ENCODE results near the gene TNS1.

Gene TNS1

DNA sequence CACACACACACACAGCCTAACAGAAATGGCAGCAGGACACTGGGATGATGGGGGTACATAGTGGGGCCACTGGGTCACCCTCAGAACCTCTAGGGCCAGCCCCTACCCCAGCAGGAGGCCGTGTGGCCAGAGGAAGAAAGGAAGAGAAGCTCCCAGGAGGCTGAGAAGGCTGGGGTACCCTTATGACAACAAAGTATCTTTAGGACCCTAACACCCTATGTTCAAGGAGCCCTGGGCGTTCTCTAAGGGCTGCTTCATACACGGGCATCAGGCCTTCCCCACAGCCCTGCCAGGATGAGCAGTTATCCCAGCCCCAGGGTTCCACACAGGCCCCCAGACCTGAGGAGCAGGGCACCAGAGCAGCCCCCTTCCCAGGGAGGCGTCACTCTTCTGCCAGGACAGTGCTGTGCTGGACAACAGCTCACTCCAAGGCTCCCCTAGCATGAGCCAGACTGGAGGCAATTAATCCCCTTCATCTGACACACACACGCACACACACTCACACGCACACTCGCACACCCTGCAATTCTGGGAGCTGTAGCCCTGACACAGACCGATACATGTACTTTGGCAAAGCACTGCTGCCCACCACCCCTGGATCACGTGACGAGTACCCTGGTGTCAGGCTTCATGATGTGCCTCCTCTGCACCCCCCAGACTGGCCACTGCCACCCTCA, 163.6 kb downstream of the TNS1 start:
- no peaks in the 10 kb centered on the region for H3K27me3 ChIP-seq (replicated peaks; ENCODE audit: insufficient read depth, low read length)
- H4K20me1 ChIP-seq (ENCODE audit: insufficient read depth, low read length) = no peaks in the 10 kb centered on the region
- no peak for TF ChIP-seq EZH2phosphoT487 (IDR thresholded peaks at IDR 0.05; ENCODE audit: low read length)
- no peak for TF ChIP-seq EZH2 (optimal IDR thresholded peaks at IDR 0.05; ENCODE audit: low read depth, low read length)
- TF ChIP-seq, protein P1, sequence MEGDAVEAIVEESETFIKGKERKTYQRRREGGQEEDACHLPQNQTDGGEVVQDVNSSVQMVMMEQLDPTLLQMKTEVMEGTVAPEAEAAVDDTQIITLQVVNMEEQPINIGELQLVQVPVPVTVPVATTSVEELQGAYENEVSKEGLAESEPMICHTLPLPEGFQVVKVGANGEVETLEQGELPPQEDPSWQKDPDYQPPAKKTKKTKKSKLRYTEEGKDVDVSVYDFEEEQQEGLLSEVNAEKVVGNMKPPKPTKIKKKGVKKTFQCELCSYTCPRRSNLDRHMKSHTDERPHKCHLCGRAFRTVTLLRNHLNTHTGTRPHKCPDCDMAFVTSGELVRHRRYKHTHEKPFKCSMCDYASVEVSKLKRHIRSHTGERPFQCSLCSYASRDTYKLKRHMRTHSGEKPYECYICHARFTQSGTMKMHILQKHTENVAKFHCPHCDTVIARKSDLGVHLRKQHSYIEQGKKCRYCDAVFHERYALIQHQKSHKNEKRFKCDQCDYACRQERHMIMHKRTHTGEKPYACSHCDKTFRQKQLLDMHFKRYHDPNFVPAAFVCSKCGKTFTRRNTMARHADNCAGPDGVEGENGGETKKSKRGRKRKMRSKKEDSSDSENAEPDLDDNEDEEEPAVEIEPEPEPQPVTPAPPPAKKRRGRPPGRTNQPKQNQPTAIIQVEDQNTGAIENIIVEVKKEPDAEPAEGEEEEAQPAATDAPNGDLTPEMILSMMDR (IDR thresholded peaks at IDR 0.05; ENCODE audit: low read length) = no peak
- H3K36me3 ChIP-seq (replicated peaks; ENCODE audit: insufficient read depth, low read length) = no peaks in the 10 kb centered on the region
- H3K4me1 ChIP-seq (ENCODE audit: low read length) = no peaks in the 10 kb centered on the region
- DNase-seq = no peak
- no peaks in the 10 kb centered on the region for H3K9me3 ChIP-seq (replicated peaks; ENCODE audit: insufficient read depth, low read length)
- H3K9ac ChIP-seq (ENCODE audit: low read length) = no peak overlapping the region
- H3K9me2 ChIP-seq (replicated peaks; ENCODE audit: insufficient read depth, low read length) = no peaks in the 10 kb centered on the region
- no peak overlapping the region for H2AFZ ChIP-seq (ENCODE audit: low read length)
- no peak overlapping the region for H3K4me3 ChIP-seq (ENCODE audit: low read length)
- no peak overlapping the region for H3K4me2 ChIP-seq (ENCODE audit: low read depth, low read length)
- H3F3A ChIP-seq (ENCODE audit: insufficient read depth, low read length) = no peaks in the 10 kb centered on the region
- H3K27ac ChIP-seq (ENCODE audit: low read length) = no peak overlapping the region
- H3K79me2 ChIP-seq (ENCODE audit: low read length) = no peaks in the 10 kb centered on the region

DNA sequence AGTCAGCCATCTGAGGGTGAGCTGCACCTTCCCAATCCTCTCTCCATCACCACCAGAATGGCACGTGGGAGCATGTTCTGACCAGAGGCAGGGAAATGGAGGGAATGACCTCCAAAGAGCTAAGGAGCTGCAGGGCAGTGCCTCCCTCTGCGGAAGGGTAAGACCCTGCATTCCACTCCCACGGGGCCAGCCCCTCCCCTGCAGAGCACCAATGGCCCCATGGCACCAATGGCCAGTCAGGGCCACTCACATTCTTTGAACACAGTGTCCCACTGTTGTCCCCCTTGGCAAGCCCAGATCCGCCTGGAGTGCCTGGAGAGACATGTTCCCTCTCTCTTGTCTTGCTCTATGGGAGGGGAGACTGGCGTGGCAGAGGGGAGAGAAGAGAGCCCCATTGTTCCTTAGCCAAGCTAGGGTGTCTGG, 164.4 kb downstream of the TNS1 start:
- Histone ChIP-seq H2AFZ (ENCODE audit: low read length) (no peak overlapping the region), H3K79me2 (ENCODE audit: low read length) (no peaks in the 10 kb centered on the region), H4K20me1 (ENCODE audit: insufficient read depth, low read length) (no peaks in the 10 kb centered on the region), H3K4me1 (ENCODE audit: low read length) (no peaks in the 10 kb centered on the region), H3K36me3 (replicated peaks; ENCODE audit: insufficient read depth, low read length) (no peaks in the 10 kb centered on the region), H3K9me3 (replicated peaks; ENCODE audit: insufficient read depth, low read length) (no peaks in the 10 kb centered on the region), H3K27ac (ENCODE audit: low read length) (no peak overlapping the region), H3F3A (ENCODE audit: insufficient read depth, low read length) (no peaks in the 10 kb centered on the region), H3K4me2 (ENCODE audit: low read depth, low read length) (no peak overlapping the region), H3K4me3 (ENCODE audit: low read length) (no peak overlapping the region), H3K9ac (ENCODE audit: low read length) (no peak overlapping the region), H3K27me3 (replicated peaks; ENCODE audit: insufficient read depth, low read length) (no peaks in the 10 kb centered on the region; the same call in 1 of the 2 replicates), H3K9me2 (replicated peaks; ENCODE audit: insufficient read depth, low read length) (no peaks in the 10 kb centered on the region)
- TF ChIP-seq EZH2 (optimal IDR thresholded peaks at IDR 0.05; ENCODE audit: low read depth, low read length) = no peak
- TF ChIP-seq, protein P1 (IDR thresholded peaks at IDR 0.05; ENCODE audit: low read length) = no peak
- TF ChIP-seq EZH2phosphoT487 (IDR thresholded peaks at IDR 0.05; ENCODE audit: low read length) = no peak
- DNase-seq = no peak

DNA sequence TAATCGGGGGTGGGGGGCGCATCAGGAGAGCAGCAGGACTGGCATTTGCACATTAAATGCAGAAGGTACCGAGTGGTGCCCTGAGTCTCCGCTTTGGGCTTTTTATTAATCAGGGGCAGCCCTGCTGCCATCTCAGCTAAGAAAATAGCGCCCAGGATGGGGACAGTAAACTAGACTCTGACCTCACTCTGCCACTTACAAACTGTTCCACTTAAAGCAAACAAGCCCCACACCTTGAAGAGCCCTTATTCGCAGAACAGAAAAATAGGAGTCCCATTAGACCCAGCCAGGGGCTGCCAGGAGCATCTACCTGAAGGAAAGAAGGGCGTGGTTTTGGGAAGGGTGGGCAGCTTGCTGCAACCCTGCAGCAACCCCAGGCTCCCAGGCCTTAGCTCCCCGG, 165.3 kb downstream of the TNS1 start:
- Histone ChIP-seq H3F3A (ENCODE audit: insufficient read depth, low read length) (no peaks in the 10 kb centered on the region), H3K36me3 (replicated peaks; ENCODE audit: insufficient read depth, low read length) (no peaks in the 10 kb centered on the region), H3K9me2 (replicated peaks; ENCODE audit: insufficient read depth, low read length) (no peaks in the 10 kb centered on the region), H3K4me2 (ENCODE audit: low read depth, low read length) (no peak overlapping the region), H3K27me3 (replicated peaks; ENCODE audit: insufficient read depth, low read length) (no peaks in the 10 kb centered on the region; the same call in 1 of the 2 replicates), H3K9me3 (replicated peaks; ENCODE audit: insufficient read depth, low read length) (no peaks in the 10 kb centered on the region), H3K4me1 (ENCODE audit: low read length) (no peaks in the 10 kb centered on the region), H3K4me3 (ENCODE audit: low read length) (no peak overlapping the region), H3K79me2 (ENCODE audit: low read length) (no peaks in the 10 kb centered on the region), H4K20me1 (ENCODE audit: insufficient read depth, low read length) (no peaks in the 10 kb centered on the region), H2AFZ (ENCODE audit: low read length) (no peak overlapping the region), H3K9ac (ENCODE audit: low read length) (no peak overlapping the region), H3K27ac (ENCODE audit: low read length) (no peak overlapping the region)
- TF ChIP-seq EZH2 (optimal IDR thresholded peaks at IDR 0.05; ENCODE audit: low read depth, low read length) (no peak), EZH2phosphoT487 (IDR thresholded peaks at IDR 0.05; ENCODE audit: low read length) (no peak)
- TF ChIP-seq, protein P1 (IDR thresholded peaks at IDR 0.05; ENCODE audit: low read length) = no peak
- DNase-seq = no peak

All from MM.1S (cell line).